Embryonic facial prominence (tissue), 1 donor: Measurements from ENCODE around the gene DEFB131B.
"Not testable (repeated sequence)": the region's sequence is repeated elsewhere in the genome, so short reads cannot be mapped to it uniquely, and the experiment has no call there.

Experiments
- DNase-seq: peaks from one replicate; pipeline ENCODE4 v3.0.0-alpha.2; 2016; ENCODE audit errors: extremely low spot score

Gene DEFB131B

GRCh38 chr11:71911321-71911985, 33.2 kb downstream of the DEFB131B start:
- DNase-seq = not testable (repeated sequence)

GRCh38 chr11:71911986-71912340, 33.7 kb downstream of the DEFB131B start:
- not testable (repeated sequence) for DNase-seq

- DNase-seq = peak; percentile 24
Observed at GRCh38 chr11:71913756-71914526, 35.7 kb downstream of the DEFB131B start.

DNA sequence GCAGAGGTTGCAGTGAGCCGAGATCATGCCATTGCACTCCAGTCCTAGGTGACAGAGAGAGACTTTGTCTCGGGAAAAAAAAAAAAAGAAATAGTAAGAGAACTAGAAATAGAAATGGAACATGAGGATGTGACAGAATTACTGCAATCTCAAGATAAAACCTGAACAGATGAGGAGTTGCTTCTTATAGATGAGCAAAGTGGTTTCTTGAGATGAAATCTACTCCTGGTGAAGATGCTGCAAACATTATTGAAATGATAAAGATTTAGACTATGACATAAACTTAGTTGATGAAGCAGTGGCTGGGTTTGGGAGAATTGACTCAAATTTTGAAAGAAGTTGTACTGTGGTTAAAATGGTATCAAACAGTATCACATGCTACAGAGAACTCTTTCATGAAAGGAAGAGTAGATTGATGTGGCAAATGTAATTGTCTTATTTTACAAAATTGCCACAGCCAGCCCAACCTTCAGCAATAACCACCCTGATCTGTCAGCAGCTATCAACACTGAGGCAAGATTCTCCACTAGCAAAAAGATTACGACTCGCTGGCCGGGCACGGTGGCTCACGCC, 36.5 kb downstream of the DEFB131B start:
- DNase-seq = no peak

- DNase-seq = no peak
Observed at GRCh38 chr11:71917646-71918140, 39.4 kb downstream of the DEFB131B start.

DNA sequence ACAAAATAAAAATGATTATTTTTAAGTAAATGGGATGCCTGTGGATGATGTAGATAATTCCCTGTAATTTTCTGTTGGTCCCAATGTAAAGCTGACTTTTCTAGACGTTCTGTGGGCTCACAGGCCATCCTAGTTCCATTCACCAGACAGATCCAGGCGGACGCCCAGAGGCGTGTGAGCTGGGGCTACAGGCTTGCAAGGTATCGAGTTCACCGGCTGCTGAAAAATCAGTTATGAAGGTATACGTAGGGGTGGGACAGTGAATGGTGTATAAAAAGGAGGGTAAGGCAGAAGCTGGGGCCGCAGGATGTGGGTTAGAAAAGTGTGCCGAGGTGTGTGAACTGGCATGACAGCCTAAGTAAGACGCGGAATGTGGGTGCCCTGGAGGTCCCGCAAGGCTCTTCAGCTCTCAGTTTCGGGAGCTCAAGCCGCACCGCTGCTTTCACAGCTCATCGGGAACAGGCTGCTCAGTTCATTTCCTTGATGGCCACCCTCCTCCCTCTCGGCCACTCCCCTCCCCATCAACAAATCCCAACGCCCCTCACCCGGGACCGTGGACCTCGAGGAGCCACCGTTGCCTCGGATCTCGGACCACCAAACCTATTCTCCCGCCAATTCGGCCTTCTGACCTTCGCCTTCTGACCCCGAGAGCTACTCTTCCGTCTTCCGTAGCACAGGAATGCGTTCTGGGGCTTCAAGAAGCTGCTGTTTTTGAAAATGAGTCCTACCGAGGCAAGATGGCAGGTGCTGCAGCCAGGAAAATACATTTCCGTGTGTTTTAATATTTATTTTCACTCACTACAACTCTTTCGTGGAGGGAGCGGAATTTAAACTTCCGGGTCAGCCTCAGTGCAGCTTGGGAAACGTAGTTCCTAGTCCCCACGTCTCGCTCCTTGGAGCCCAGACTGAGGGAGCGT, 49.8 kb downstream of the DEFB131B start, which contains the start of gene XNDC1N:
XNDC1N (minus strand) TSS at position 775 of the 917 bp plus-strand sequence. CDS start 5,241 bp downstream, outside the sequence.
- DNase-seq = peak; percentile 88

- DNase-seq = peak; percentile 95
Observed at GRCh38 chr11:71928737-71929443, 50.6 kb downstream of the DEFB131B start, which contains the start of gene RNF121. Gene RNF121 (plus strand): TSS chr11:71929046. CDS start chr11:71929062, 16 bp downstream.

DNA sequence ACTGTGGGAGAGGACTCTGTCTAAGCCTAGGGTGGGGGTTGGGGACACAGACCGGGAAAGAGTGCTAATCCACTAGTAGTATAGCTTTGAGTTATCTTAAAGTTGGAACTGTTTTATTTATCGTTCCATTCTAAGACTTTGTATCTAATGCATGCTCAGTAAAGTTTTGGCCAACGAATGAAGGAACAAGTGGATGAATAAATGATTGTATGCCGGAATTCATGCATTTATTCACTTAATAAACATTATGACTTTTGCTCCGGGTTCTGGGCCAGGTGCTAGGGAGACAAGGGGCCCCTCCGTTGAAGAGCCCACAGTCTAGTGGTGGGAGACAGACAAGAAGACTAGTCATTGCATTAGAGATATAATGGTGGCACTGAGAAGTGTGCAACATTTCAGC, 51.2 kb downstream of the DEFB131B start:
- no peak for DNase-seq

- DNase-seq = no peak
Observed at GRCh38 chr11:71930556-71931244, 52.4 kb downstream of the DEFB131B start.

DNA sequence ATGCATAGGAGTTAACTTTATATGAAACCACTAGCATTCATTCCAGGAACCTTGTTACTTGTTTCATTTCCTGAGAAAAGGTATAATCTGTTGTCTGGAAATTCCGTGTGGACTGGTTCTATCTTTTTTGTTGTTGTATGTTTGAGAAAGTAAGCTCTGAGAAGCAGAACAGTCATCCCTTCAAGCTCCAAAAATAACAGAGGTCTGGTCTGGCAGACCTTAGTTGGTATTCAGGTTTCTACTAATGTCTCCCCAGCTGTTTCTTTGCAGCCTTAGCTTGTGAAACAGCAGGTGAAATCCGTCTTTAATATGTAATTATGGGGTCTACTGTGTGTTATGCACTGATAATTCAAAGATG, 53.0 kb downstream of the DEFB131B start:
- DNase-seq = no peak

- DNase-seq = no peak
Observed at GRCh38 chr11:71933141-71933933, 55.1 kb downstream of the DEFB131B start.
